Amniotic stem cell (primary cell): ENCODE measurements around the gene MEIOSIN.
"Not testable (repeated sequence)": the region's sequence is repeated elsewhere in the genome, so short reads cannot be mapped to it uniquely, and the experiment has no call there.

ENCODE experiments used
- DNase-seq: peaks from one replicate; lab custom pipeline; 2025; lab: John Stamatoyannopoulos, UW

The MEIOSIN gene

DNA sequence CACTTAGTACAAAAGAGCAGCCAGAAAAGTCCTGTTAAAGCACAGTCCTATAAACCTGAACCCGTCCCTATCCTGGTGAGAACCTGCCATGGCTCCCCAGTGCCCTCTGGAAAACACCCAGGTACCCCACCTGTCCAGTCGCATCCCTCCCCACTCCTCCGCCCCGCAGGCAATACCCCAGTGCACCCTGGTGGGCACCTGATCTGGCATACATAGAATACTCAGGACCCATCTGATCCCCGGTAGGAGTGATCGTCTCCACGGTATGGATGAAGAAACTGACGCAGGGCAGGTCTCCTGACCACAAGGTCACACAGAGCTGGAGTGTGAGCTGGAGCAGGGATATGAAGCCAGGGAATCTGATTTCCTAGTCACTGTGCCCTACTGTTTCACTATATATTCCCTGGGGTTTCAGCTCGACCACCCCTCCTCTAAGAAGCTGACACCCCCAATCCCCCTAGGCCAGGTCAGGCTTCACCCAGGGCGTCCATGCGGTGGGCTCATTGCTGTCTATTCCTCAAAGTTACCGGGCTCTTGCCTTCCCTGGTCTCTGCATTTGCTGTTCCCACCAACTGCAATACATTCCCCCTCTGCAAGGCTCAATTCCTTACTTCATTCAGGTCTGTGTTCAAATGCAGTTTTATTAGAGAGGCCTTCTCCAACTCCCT lies 15.1 kb upstream of the MEIOSIN start:
- no peak for DNase-seq

DNA sequence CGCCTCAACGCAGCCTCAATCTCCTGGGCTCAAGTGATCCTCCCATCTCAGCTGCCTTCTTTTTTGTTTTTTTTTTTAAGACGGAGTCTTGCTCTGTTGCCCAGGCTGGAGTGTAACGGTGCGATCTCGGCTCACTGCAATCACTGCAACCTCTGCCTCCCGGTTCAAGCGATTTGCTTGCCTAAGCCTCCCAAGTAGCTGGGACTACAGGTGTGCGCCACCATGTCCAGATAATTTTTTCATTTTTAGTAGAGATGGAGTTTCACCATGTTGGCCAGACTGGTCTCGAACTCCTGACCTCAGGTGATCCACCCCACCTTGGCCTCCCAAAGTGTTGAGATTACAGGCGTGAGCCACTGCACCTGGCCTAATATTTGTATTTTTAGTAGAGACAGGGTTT lies 13.2 kb upstream of the MEIOSIN start:
- DNase-seq, result not testable (repeated sequence)

DNA sequence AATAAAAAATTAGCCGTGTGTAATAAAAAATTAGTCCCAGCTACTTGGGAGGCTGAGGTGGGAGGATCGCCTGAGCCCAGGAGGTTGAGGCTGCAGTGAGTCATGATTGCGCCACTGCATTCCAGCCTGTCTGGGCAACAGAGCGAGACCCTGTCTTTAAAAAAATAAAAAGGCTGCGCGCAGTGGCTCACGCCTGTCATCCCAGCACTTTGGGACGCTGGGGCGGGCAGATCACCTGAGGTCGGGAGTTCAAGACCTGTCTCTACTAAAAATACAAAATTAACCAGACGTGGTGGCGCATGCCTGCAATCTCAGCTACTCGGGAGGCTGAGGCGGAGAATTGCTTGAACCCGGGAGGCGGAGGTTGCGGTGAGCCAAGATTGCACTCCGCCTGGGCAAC lies 4.6 kb upstream of the MEIOSIN start:
- DNase-seq, result not testable (repeated sequence)

DNA sequence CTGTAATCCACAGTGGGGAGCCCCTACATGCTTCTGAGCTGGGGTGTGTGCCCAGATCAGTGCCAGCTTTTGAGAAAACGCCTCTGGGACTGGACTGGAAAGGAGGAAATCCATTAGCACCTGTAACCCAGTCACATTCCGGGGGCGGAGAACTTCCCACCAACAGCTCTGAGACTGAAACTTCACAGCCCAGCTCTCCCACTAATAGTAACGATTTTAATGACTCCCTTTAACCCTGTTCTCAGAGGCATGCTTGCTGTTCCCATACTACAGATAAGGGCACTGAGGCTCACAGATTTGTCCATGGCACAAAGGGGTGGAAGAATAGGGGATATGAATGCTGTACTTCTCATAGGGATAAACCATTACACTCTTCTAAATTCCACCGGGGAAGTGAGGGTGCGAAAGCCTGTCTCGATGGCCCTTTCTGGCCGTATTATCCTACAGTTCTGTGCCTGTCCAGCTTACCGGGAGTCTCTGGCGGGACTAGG lies 3.4 kb upstream of the MEIOSIN start:
- no peak for DNase-seq

DNA sequence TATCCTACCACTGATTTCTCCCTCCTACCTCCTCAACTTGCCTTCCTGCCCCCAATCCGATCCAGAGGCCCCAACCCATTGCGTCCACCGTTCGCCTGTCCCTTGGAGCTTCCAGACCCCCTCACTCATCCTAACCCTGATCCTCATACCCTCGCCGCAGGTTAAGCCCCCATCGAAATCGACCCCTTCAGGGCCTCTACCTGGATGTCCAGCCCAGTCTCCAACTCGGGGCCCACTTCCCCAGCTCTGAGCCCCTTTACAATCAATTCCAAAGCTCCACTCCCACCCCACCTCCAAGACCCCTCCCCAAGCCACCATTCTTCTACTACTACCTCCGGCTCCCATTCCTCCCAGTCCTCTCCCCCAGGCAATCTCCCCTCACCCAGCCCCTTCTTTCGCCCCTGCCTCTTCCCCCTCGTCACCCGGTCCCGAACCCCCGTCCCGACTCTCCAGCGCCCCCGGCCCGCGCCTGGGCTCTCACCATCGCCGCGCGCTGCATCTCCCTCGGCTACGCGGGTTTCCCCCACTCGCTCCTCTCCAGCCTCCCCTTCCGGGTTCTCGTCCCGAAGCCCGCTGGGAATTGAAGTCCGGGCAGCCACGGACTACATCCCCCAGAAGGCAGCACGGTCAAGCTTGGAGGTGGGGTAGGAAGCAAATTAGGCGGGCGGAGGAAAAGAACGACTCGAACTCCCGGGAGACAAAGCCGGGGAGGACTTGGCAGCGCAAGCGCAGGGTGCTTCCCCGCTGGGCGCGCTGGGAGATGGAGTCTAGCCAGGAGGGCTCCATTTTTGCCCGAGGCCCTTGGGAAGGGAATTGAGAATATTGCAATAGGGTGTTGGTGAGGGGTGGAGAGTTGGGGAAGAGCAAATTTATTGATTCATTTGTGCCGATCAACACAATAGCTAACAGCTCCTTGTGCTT lies 2.6 kb upstream of the MEIOSIN start, which contains the start of gene FBXO46:
Gene FBXO46, minus strand, starts transcription at position 529 of the 921 bp plus-strand sequence. CDS start 17,401 bp downstream, outside the sequence.
- DNase-seq, result peak; percentile 99

DNA sequence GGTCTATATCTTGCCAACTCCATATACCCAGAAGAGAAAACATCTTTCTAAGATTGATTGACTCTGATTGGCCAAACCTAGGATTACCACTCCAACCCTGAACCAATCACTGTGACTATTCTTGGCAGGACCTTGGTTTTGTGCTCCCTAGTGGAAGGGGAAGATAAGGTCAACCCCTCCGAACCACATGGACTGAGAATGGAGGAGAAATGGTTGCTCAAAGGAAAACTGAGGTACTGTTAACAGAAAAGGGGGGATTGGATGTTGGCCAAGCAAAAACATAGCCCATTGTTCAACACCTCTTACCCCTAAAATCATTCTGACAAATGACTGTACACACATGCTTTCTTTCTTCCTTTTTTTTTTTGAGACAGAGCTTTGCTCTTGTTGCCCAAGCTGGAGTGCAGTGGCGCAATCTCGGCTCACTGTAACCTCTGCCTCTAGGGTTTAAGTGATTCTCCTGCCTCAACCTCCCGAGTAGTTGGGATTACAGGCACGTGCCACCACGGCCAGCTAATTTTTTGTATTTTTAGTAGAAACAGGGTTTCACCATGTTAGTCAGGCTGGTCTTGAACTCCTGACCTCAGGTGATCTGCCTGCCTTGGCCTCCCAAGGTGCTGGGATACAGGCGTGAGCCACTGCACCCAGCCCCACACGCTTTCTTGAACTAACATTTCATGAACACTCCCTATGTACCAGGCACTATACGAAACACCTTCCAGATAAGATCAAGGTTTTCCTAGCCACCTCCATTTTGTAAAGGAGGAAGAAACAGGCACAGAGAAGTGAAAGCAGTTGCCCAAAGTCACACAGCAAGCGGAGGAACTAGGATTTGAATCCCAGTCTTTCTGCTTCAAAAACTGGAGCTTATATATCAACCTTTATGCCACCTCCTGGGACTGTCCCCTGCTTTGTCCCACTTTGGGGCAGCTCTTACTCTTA lies 6.5 kb downstream of the MEIOSIN start:
- no peak for DNase-seq

DNA sequence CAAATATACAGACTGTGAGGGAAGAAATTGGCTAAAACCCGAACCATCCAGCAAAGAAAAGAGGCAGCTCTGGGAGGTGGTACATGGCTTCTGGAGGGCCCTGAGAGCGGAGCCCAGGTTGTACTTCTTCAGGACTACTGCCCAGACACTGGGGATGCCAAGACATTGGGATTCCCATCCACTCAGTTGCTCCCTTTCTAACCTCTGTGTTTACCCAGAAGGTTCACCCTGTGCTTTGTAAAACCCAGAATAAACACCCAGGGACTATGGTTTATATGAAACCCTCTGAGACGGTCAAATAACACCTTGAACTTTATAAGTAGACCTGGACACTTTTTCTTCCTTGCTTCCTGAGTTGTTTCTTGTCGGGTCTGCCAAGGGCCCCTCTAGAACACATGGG lies 9.7 kb downstream of the MEIOSIN start:
- DNase-seq, result no peak

DNA sequence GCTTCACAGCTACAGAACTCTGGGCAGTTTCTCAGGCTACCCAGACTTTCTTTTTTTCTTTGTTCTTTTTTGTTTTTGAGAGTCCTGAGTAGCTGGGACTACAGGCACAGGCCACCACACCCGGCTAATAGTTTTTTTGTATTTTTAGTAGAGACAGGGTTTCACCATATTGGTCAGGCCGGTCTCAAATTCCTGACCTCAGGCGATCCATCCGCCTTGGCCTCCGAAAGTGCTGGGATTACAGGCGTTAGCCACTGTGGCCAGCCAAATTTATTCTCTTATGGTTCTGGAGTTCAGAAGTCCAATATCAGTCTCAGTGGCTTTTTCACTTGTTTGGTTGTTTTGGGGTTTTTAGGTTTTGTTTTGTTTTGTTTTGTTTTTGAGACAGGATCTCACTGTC lies 12.4 kb downstream of the MEIOSIN start:
- DNase-seq, result no peak

DNA sequence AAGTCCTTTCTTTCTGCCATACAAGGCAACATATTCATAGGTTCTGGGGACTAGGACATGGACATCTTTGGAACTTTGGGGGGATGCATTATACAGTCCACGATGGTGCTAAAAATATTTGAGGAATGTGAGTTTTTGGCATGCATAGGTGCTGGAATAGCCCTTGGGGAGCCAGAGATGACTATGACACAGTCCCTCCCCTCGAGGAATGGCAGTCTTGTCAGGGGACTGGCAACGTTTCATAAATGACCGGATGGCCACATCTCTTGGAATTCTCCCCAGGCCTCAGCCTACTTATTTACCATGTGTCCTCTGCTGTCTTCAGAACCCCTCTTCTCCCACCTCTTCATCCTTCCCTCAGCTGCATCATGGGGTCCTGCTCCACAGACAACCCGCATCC lies 13.6 kb downstream of the MEIOSIN start:
- DNase-seq, result no peak

DNA sequence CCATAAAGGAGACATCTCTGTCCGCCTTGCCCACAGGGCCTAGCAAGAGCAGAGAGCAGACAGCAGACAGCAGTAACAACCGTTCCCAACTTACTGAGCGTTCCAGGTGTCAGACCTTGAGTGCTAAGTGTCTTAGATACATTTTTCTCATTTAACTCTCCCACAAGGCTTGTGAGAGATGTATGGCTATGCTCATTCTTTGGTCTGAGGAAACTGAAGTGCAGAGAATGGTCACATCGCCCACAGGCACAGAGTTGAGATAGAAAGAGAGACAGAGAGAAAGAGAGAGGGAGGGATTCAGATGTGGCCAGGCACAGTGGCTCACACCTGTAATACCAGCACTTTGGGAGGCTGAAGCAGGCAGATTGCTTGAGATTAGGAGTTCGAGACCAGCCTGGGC lies 14.3 kb downstream of the MEIOSIN start:
- no peak for DNase-seq

DNA sequence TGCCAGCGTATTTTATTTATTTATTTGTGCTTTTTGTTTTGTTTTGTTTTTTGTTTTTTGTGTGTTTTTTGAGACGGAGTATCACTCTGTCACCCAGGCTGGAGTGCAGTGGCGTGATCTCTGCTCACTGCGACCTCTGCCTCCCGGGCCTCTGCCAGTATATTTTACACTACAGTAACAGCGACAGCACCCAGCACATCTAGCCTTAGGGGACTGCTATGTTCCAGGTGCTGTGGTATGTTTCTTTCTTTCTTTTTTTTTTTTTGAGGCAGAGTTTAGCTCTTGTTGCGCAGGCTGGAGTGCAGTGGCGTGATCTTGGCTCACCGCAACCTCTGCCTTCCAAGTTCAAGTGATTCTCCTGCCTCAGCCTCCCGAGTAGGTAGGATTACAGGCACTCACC lies 18.2 kb downstream of the MEIOSIN start:
- not testable (repeated sequence) for DNase-seq

DNA sequence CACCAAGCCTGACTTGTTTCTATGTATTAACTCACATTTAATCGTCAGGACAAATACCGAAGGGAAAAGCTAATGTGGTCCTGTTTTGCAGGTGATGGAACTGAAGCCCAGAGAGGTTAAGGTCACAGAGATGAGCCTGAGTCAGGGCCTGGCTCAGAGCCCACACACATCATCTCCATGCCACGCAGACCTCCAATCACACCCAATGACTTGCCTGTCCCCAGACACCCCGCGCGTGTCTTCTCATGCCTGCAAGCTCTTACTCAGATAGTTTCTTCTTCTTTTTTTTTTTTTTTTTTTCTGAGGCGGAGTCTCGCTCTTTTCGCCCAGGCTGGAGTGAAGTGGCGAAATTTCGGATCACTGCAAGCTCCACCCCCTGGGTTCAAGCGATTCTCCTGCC lies 19.4 kb downstream of the MEIOSIN start:
- DNase-seq, result no peak

DNA sequence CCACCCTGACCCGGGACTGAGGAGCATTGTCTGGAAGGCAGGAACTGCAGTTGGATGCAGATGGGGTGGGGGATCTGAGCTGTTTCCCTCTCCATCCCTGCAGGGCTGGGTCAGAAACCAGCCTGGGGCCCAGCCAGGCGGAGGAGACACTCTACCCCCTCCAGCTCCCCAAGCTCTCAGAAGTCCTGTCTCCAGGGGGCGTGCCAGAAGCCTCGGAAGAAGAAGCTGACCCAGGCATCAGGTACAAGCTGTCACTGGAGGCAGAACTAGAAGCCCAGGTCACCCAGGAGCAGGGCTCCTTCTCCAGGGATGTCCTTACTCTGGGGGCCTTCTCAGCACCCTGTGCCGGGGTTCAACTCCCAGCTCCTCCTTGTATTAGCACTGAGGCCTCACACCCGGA lies 20.3 kb downstream of the MEIOSIN start:
- DNase-seq, result no peak

DNA sequence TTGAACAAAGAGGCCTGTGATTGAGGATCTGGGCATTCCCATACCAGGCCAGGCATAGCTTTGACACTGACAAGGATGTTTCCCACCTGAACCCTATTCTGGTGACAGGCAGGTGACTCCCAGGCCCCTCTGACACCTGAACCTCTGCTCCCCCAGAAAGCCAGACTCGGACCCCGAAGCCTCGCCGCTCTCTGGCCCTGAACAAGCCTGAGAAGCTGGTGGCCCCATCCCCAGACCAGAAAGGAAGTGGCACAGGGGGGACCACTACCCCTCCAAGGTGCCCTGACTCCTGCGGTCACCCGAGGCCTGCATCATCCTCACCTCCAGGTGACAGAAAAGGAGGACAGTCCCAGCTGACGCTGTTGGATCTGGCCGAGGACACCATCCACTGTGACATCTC lies 21.1 kb downstream of the MEIOSIN start:
- DNase-seq, result no peak

DNA sequence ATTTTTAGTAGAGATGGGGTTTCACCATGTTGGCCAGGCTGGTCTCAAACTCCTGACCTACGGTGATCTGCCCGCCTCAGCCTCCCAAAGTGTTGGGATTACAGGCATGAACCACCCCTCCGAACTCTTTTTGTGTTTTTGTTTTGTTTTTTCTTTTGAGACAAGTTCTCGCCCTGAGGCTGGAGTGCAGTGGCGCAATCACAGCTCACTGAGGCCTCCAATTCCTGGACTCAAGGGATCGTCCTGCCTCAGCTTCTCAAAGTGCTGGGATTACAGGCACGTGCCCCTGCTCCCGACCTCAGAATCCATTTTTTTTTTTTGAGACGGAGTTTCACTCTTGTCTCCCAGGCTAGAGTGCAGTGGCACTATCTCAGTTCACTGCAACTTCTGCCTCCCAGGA lies 24.5 kb downstream of the MEIOSIN start:
- DNase-seq, result no peak

DNA sequence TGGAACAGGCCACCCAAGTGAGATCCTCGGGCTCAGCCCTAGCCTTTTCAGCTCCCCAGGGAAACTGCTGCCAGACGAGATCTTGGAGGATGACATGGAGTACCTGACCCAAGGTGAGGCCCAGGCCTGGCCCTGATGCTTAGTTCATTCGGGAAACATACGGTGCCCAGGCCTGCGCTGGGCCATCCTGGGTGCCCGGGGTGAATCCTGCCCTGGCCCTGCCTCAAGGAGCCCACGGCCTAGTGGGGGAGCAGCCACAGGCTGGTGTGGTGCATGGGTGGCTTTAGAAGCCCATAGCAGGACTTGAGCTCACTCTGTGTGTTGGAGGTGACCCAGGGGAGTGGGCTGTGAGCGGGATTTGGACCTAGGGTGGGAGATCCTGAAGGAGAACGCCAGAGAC lies 25.7 kb downstream of the MEIOSIN start:
- DNase-seq, result no peak

DNA sequence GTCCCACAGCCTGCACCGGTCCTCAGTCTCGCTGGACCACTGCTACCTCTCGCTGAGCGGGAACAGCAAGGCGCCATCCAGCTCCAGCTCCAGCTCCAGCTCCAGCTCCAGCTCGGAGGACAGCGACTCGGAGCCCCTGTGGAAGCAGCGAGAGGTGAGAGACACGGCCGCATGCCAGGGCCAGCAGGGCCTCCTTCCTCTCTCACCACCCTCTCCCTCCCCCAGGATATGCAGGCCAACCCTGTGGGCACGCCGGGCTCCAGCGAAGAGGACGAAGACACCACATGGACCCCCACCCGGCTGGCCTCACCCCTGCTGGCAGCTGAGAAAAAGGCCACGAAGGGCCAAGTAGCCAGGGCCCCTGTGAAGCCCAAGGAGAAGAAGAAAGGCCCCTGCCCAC lies 28.5 kb downstream of the MEIOSIN start:
- no peak for DNase-seq

DNA sequence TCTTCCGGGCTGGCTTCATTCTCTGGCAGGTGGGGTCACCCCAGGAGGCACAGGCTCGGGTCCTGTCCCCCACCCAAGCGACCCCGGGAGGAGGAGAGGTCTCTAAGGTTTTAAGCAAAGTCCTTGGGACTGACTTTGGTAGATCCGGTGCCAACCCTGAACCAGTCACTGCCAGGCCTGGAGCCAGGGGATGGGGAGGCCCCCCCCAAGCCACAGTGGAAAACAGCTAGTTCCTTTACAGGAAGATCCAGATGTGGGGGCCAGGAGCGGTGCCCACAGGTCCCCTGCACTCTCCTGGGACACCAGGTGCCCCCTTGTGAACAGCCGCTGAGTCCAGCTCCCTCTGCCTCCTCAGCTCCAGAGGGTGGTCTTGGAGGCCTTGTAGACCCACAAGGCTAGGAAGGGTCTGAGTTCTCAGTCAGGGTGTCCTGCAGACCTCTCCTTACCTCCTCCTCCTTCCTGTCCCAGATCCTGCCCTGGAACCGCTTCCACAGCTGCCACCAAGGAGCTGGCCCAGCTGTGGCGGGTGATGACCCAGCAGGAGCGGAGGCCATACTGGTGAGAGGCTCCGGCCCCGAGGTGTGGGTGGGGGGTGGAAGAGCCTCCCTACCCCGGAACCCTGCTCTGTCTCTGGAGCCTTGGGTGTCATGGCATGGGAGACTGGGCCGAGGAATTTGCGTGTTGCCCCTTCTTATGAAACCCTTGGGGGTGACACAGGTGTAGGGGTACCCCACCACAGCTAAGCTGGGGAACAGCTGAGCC lies 29.8 kb downstream of the MEIOSIN start:
- DNase-seq, result no peak

DNA sequence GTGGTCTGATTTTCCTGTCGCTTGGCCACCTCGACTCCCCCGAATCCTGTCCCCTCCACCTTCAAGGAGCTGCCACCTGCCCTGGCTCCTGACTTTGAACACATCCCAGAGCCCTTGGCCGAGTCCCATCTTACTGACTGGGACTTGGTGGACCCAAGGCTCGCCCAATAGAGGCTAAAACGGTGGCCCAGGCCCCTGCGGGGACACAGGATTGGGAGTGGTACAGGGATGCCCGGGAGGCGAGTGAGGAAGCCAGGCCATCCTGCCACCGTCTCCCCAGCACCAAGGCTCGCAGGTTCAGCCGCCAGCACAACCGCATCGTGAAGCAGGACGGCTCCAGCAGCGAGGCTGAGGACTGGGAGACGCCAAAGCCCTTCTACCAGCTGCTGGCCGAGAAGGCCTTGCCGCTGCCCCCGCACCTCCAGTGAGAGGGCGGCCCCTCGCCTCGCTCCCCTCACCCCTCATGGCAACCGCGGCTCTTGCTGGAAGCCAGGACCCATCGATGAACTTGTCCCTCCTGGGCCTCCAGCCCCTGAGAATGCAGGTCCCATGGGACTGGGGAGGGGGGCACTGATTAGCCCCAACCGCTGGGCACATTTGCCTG lies 30.6 kb downstream of the MEIOSIN start:
- DNase-seq, result no peak

DNA sequence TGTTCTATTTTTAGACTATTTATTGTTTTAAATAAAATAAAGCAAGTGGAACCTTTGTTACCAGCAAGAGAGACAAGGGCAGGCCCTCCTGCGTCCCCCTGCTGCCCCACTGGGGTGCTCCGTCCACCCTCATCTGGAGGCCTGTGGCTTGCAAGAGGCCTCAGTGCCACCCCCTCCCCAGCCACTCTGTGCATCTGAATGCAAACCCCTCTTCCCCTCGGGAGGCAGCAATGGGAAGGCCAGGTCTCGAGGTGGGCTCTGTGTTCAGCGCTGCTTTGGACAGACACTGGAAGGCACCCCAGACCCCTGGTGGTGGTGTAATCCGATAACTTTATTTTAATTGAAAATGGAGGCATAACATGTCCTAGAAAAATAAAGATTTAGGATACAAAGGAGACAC lies 31.2 kb downstream of the MEIOSIN start:
- no peak for DNase-seq
